Endodermal cell (in vitro differentiated cells): ENCODE results near the gene ZC3H12C. TPM values are rescaled to one million over a fixed set of nuclear protein-coding genes. Genes with fewer than 3 reads are reported as not detected.

Experiments used
- DNase-seq: peaks from one replicate; pipeline ENCODE4 v3.0.0-alpha.2; 2017
- H3K27ac ChIP-seq: 2 replicates; pipeline ENCODE4 v1.5.1; 2013; ENCODE audit warnings: mild to moderate bottlenecking, low read depth, low read length, moderate library complexity
- H3K27me3 ChIP-seq: 2 replicates; pipeline ENCODE4 v1.6.1; 2013; ENCODE audit warnings: mild to moderate bottlenecking, low read length, moderate library complexity; ENCODE audit not compliant: insufficient read depth, control insufficient read depth, poor library complexity, severe bottlenecking
- H3K36me3 ChIP-seq: 2 replicates; pipeline ENCODE4 v1.7.0; 2013; ENCODE audit warnings: mild to moderate bottlenecking, low read length, moderate library complexity; ENCODE audit not compliant: control insufficient read depth, insufficient read depth
- H3K4me1 ChIP-seq: one replicate; pipeline ENCODE4 v1.7.0; 2013; ENCODE audit warnings: low read length; ENCODE audit not compliant: control insufficient read depth, insufficient read depth
- H3K4me3 ChIP-seq: 2 replicates; pipeline ENCODE4 v1.5.1; 2013; ENCODE audit warnings: mild to moderate bottlenecking, low read length, moderate library complexity
- H3K9ac ChIP-seq: 2 replicates; pipeline ENCODE4 v1.6.1; 2013; ENCODE audit warnings: mild to moderate bottlenecking, low read length, moderate library complexity; ENCODE audit not compliant: poor library complexity, severe bottlenecking; ENCODE audit errors: extremely low read depth
- H3K9me3 ChIP-seq: 2 replicates; pipeline ENCODE4 v1.6.1; 2013; ENCODE audit warnings: mild to moderate bottlenecking, low read length, moderate library complexity; ENCODE audit not compliant: control insufficient read depth
- H3K27ac Mint-ChIP-seq: 2 replicates; pipeline ENCODE4 v1.8.0; 2020; ENCODE audit warnings: mixed read lengths
- H3K27me3 Mint-ChIP-seq: 2 replicates; pipeline ENCODE4 v1.8.0; 2021; ENCODE audit warnings: mild to moderate bottlenecking, mixed read lengths; ENCODE audit not compliant: insufficient read depth
- H3K36me3 Mint-ChIP-seq: 2 replicates; pipeline ENCODE4 v1.8.0; 2020; ENCODE audit warnings: low read depth, mixed read lengths
- H3K4me1 Mint-ChIP-seq: 2 replicates; pipeline ENCODE4 v1.8.0; 2020; ENCODE audit warnings: mixed read lengths
- H3K4me3 Mint-ChIP-seq: 2 replicates; pipeline ENCODE4 v1.8.0; 2020; ENCODE audit warnings: mild to moderate bottlenecking, moderate library complexity, mixed read lengths
- H3K9me3 Mint-ChIP-seq: 2 replicates; pipeline ENCODE4 v1.8.0; 2020; ENCODE audit warnings: mild to moderate bottlenecking, mixed read lengths
- CTCF ChIP-seq: fragments of 200-600 bp; sonication (generic); conservative IDR thresholded peaks from 2 replicates; pipeline ENCODE4 v1.5.0; 2021; ENCODE audit warnings: antibody characterized with exemption, mild to moderate bottlenecking
- WGBS, 2 experiments: methylation state at CpG; one replicate each; pipeline versions ENCODE4 v1.1.5 to v1.1.7; 2013; ENCODE audit warnings: missing lambda C conversion rate in 2 of 2, mixed read lengths in 1 of 2; ENCODE audit not compliant: insufficient coverage in 1 of 2, insufficient read length in 1 of 2; 5-methylcytosine and 5-hydroxymethylcytosine counted together
- total RNA-seq, 2 donors: library from RNA; stranded (reverse); fragmentation: NEBNext Ultra II Directional in 1 of 2; extraction: Animal tissue kit (Norgen Biotek cat#: 25700) in 1 of 2; gene quantifications; 2 replicates in 1 of 2; 3 replicates in 1 of 2; pipeline ENCODE4 v1.2.1, GENCODE V29; 2021

The ZC3H12C gene
- total RNA-seq, 2 donors from 2014 or later: 4.1 to 5.6 TPM

GRCh38 chr11:110162216-110162615, 69.0 kb downstream of the ZC3H12C start:
- Histone ChIP-seq H3K4me3 (no peak overlapping the region), H3K27ac (no peak overlapping the region), H3K9ac (no peak overlapping the region), H3K27me3 (no peaks in the 10 kb centered on the region), H3K9me3 (no peaks in the 10 kb centered on the region), H3K4me1 (no peaks in the 10 kb centered on the region), H3K36me3 (peaks cover 26% of the 10 kb centered on the region)
- no peak for TF ChIP-seq CTCF
- H3K36me3 Mint-ChIP-seq: peaks cover 18% of the 10 kb centered on the region
- H3K27me3 Mint-ChIP-seq: no peaks in the 10 kb centered on the region
- peaks cover 4% of the 10 kb centered on the region for H3K4me1 Mint-ChIP-seq
- no peaks in the 10 kb centered on the region for H3K9me3 Mint-ChIP-seq
- no peak for DNase-seq
- H3K4me3 Mint-ChIP-seq: no peak overlapping the region
- H3K27ac Mint-ChIP-seq: no peak overlapping the region

- peaks cover 14% of the 10 kb centered on the region for H3K36me3 ChIP-seq
- TF ChIP-seq CTCF: no peak
- Mint-ChIP-seq H3K4me3 (no peak overlapping the region), H3K27ac (no peak overlapping the region), H3K36me3 (peaks cover 18% of the 10 kb centered on the region), H3K27me3 (no peaks in the 10 kb centered on the region), H3K9me3 (no peaks in the 10 kb centered on the region), H3K4me1 (no peaks in the 10 kb centered on the region)
- no peak overlapping the region for H3K4me3 ChIP-seq
- H3K9me3 ChIP-seq: no peaks in the 10 kb centered on the region
- no peak overlapping the region for H3K9ac ChIP-seq
- H3K27me3 ChIP-seq: no peaks in the 10 kb centered on the region
- WGBS, 2 experiments: 95 to 96% methylated on average over 17 to 28 of the region's 28 CpGs
- H3K4me1 ChIP-seq: no peaks in the 10 kb centered on the region
- no peak overlapping the region for H3K27ac ChIP-seq
- no peak for DNase-seq
Measured at GRCh38 chr11:110165039-110165925, 72.1 kb downstream of the ZC3H12C start.

- Histone ChIP-seq H3K9ac (no peak overlapping the region), H3K27me3 (no peaks in the 10 kb centered on the region), H3K36me3 (peaks cover 2% of the 10 kb centered on the region), H3K4me3 (no peak overlapping the region), H3K27ac (no peak overlapping the region), H3K9me3 (no peaks in the 10 kb centered on the region), H3K4me1 (no peaks in the 10 kb centered on the region)
- Mint-ChIP-seq H3K4me1 (peaks cover 2% of the 10 kb centered on the region), H3K27me3 (no peaks in the 10 kb centered on the region), H3K27ac (no peak overlapping the region), H3K9me3 (no peaks in the 10 kb centered on the region), H3K36me3 (peaks cover 18% of the 10 kb centered on the region), H3K4me3 (no peak overlapping the region)
- 85 to 88% methylated on average over 1 to 5 of the region's 5 CpGs for WGBS, 2 experiments
- DNase-seq: no peak
- TF ChIP-seq CTCF: no peak
Measured at GRCh38 chr11:110168033-110168803, 75.0 kb downstream of the ZC3H12C start.
